ENCODE data around the gene EHF.

DNA sequence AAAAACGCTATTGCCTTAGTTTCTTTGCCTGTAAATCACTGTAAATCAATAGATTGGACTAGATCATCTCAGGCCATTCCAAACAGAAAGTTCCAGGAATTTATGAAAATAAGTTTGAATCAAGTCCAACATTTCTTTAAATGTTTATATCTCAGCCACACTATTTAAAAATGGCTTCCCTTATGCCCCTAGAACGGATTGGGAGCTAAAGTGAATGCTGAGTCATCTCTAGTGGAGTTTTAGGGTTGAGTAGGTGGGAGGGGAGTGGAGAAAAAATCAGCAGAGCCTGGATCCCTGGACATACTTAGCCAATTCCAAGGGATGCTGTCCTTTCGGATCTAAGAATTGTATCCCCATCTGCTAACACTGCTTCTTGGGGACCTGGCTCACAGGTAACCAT lies 48.6 kb downstream of the EHF start:
- TF ChIP-seq, protein P1, sequence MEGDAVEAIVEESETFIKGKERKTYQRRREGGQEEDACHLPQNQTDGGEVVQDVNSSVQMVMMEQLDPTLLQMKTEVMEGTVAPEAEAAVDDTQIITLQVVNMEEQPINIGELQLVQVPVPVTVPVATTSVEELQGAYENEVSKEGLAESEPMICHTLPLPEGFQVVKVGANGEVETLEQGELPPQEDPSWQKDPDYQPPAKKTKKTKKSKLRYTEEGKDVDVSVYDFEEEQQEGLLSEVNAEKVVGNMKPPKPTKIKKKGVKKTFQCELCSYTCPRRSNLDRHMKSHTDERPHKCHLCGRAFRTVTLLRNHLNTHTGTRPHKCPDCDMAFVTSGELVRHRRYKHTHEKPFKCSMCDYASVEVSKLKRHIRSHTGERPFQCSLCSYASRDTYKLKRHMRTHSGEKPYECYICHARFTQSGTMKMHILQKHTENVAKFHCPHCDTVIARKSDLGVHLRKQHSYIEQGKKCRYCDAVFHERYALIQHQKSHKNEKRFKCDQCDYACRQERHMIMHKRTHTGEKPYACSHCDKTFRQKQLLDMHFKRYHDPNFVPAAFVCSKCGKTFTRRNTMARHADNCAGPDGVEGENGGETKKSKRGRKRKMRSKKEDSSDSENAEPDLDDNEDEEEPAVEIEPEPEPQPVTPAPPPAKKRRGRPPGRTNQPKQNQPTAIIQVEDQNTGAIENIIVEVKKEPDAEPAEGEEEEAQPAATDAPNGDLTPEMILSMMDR (IDR thresholded peaks at IDR 0.05) = no peak
- no peak for TF ChIP-seq POLR2A (IDR thresholded peaks at IDR 0.05)

All from ovary (tissue), 3 donors.